SU-DHL-6 (cell line): ENCODE results near the gene MGAT5.
A peak's percentile ranks its signal among the peaks of the same experiment; 100 is the strongest.

Experiments used
- H2AFZ ChIP-seq: fragments of 200-600 bp; sonication (generic); 2 replicates; pipeline ENCODE4 v1.6.1; 2014; ENCODE audit warnings: low read depth, mild to moderate bottlenecking, moderate library complexity, mixed read lengths, antibody characterized with exemption, low read length; ENCODE audit not compliant: severe bottlenecking
- H3F3A ChIP-seq: fragments of 200-600 bp; shearing (Covaris generic); 2 replicates; pipeline ENCODE4 v1.6.0; 2016; ENCODE audit warnings: antibody characterized with exemption, mild to moderate bottlenecking; ENCODE audit not compliant: insufficient read depth
- H3K27ac ChIP-seq: fragments of 200-600 bp; sonication (generic); 2 replicates; pipeline ENCODE4 v1.5.1; 2016; ENCODE audit warnings: low read depth, mild to moderate bottlenecking, low read length, moderate library complexity, mixed read lengths
- H3K27me3 ChIP-seq: fragments of 200-600 bp; sonication (generic), shearing (Covaris generic); 2 replicates; pipeline ENCODE4 v1.6.0; 2014; ENCODE audit warnings: mild to moderate bottlenecking, low read length
- H3K36me3 ChIP-seq: fragments of 200-600 bp; sonication (generic); 2 replicates; pipeline ENCODE4 v1.6.1; 2014; ENCODE audit warnings: mild to moderate bottlenecking, low read length, mixed read lengths
- H3K4me2 ChIP-seq: fragments of 300-600, 200-600 bp; shearing (Covaris generic), sonication (generic); 2 replicates; pipeline ENCODE4 v1.6.0; 2014; ENCODE audit warnings: low read length, low read depth, mild to moderate bottlenecking; ENCODE audit not compliant: poor library complexity, severe bottlenecking
- H3K4me3 ChIP-seq: fragments of 200-600 bp; sonication (generic); 2 replicates; pipeline ENCODE4 v1.5.1; 2014; ENCODE audit warnings: antibody characterized with exemption, low read length, mild to moderate bottlenecking, mixed read lengths; ENCODE audit not compliant: insufficient read depth, poor library complexity, severe bottlenecking
- H3K79me2 ChIP-seq: fragments of 200-600 bp; sonication (generic); 2 replicates; pipeline ENCODE4 v1.6.1; 2014; ENCODE audit warnings: mild to moderate bottlenecking, low read length, moderate library complexity; ENCODE audit not compliant: insufficient read depth
- H3K9ac ChIP-seq: fragments of 200-600 bp; sonication (generic); 2 replicates; pipeline ENCODE4 v1.7.0; 2014; ENCODE audit warnings: mild to moderate bottlenecking, low read length
- H3K9me2 ChIP-seq: fragments of 200-600 bp; sonication (generic); replicated peaks from 2 replicates; pipeline ENCODE4 v1.6.1; 2014; ENCODE audit warnings: low read length; ENCODE audit not compliant: insufficient read depth
- H3K9me3 ChIP-seq: fragments of 200-600 bp; sonication (generic); 2 replicates; pipeline ENCODE4 v1.6.1; 2014; ENCODE audit warnings: low read length, mixed read lengths; ENCODE audit not compliant: insufficient read depth
- H4K20me1 ChIP-seq: fragments of 200-600 bp; sonication (generic); 2 replicates; pipeline ENCODE4 v1.6.1; 2014; ENCODE audit warnings: low read depth, mild to moderate bottlenecking, antibody characterized with exemption, low read length, moderate library complexity, mixed read lengths
- EZH2phosphoT487 ChIP-seq: fragments of 200-600 bp; sonication (generic), shearing (Covaris generic); conservative IDR thresholded peaks from 2 replicates; pipeline ENCODE4 v1.6.1; 2018; ENCODE audit warnings: mild to moderate bottlenecking, antibody characterized with exemption, low read length, moderate library complexity, mixed read lengths
- TF ChIP-seq, protein P1 (sequence below): fragments of 200-600 bp; sonication (generic); IDR thresholded peaks from one replicate; pipeline ENCODE4 v1.5.1; 2017; ENCODE audit warnings: antibody characterized with exemption, mild to moderate bottlenecking, low read length, moderate library complexity; ENCODE audit not compliant: insufficient read depth, poor library complexity, severe bottlenecking

MGAT5 gene

DNA sequence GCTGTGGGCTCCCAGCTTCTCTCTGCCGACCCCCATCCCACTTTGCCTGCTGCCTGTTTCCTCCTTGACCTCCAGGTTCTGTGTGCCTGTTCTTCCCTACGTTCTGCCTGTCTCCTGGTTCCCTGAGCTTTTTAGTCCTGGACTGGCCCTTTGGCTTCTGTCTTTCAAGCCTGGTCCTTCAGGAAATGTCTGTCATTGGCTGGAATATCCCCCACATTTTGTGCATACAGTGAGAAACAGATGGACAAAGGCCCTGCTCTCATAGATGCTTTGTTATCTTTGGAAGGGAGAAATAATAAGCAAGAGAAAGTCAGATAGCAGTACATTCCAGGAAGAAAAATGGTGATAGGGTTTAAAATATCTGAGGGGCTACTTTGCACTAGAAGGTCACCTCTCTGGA, 5.7 kb downstream of the MGAT5 start:
- Histone ChIP-seq H3F3A (peaks cover 23% of the 10 kb centered on the region), H3K27ac (peak overlapping the region; percentile 85; the same call in 1 of the 2 replicates), H3K27me3 (no peaks in the 10 kb centered on the region), H3K4me2 (no peak overlapping the region), H3K36me3 (no peaks in the 10 kb centered on the region), H4K20me1 (no peaks in the 10 kb centered on the region), H3K9ac (no peak overlapping the region), H3K79me2 (peaks cover 5% of the 10 kb centered on the region; the same call in 1 of the 2 replicates), H3K4me3 (no peak overlapping the region), H3K9me3 (no peaks in the 10 kb centered on the region), H2AFZ (no peak overlapping the region), H3K9me2 (no peaks in the 10 kb centered on the region)
- TF ChIP-seq, protein P1, sequence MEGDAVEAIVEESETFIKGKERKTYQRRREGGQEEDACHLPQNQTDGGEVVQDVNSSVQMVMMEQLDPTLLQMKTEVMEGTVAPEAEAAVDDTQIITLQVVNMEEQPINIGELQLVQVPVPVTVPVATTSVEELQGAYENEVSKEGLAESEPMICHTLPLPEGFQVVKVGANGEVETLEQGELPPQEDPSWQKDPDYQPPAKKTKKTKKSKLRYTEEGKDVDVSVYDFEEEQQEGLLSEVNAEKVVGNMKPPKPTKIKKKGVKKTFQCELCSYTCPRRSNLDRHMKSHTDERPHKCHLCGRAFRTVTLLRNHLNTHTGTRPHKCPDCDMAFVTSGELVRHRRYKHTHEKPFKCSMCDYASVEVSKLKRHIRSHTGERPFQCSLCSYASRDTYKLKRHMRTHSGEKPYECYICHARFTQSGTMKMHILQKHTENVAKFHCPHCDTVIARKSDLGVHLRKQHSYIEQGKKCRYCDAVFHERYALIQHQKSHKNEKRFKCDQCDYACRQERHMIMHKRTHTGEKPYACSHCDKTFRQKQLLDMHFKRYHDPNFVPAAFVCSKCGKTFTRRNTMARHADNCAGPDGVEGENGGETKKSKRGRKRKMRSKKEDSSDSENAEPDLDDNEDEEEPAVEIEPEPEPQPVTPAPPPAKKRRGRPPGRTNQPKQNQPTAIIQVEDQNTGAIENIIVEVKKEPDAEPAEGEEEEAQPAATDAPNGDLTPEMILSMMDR, result no peak
- TF ChIP-seq EZH2phosphoT487, result no peak

- no peaks in the 10 kb centered on the region for H3K9me2 ChIP-seq
- no peaks in the 10 kb centered on the region for H3K9me3 ChIP-seq
- peaks cover 23% of the 10 kb centered on the region for H3F3A ChIP-seq
- peak overlapping the region; percentile 47 for H3K4me2 ChIP-seq
- TF ChIP-seq, protein P1, result no peak
- H3K36me3 ChIP-seq, result no peaks in the 10 kb centered on the region
- no peaks in the 10 kb centered on the region for H3K27me3 ChIP-seq
- no peak overlapping the region for H3K9ac ChIP-seq
- H4K20me1 ChIP-seq, result no peaks in the 10 kb centered on the region
- peak overlapping the region; percentile 85 for H3K27ac ChIP-seq
- H3K4me3 ChIP-seq, result no peak overlapping the region
- peaks cover 5% of the 10 kb centered on the region; the same call in 1 of the 2 replicates for H3K79me2 ChIP-seq
- H2AFZ ChIP-seq, result no peak overlapping the region
These were observed 6.1 kb downstream of the MGAT5 start for GRCh38 chr2:134259994-134260393.

DNA sequence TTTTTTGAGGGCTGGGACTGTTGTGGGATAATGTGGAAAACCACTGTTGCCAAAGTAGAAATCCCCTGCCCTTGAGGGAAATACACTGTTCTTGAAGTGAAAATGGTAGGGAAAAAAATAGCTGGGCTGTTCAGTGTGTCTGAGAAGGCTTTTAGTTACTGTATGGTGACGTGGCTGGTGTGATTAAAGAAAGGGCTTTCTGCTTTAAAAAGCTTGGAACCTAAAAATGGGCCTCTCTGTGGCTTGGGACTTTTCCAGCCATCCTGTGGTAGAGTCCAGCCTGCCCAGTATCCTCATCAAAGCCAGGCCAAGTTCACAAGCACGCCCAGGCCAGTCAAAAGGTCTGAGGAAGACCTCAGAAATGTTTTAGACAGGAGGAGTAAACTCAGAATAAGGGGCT, 6.8 kb downstream of the MGAT5 start:
- H3K4me2 ChIP-seq, result peak overlapping the region; percentile 47
- H3K9me3 ChIP-seq, result no peaks in the 10 kb centered on the region
- peaks cover 5% of the 10 kb centered on the region; the same call in 1 of the 2 replicates for H3K79me2 ChIP-seq
- no peaks in the 10 kb centered on the region for H3K36me3 ChIP-seq
- no peak for TF ChIP-seq EZH2phosphoT487
- TF ChIP-seq, protein P1, result no peak
- no peaks in the 10 kb centered on the region for H3K9me2 ChIP-seq
- no peak overlapping the region for H2AFZ ChIP-seq
- no peaks in the 10 kb centered on the region for H4K20me1 ChIP-seq
- H3K4me3 ChIP-seq, result no peak overlapping the region
- no peaks in the 10 kb centered on the region for H3K27me3 ChIP-seq
- H3K27ac ChIP-seq, result peak overlapping the region; percentile 85
- peaks cover 23% of the 10 kb centered on the region for H3F3A ChIP-seq
- H3K9ac ChIP-seq, result peak overlapping the region; percentile 24
